ENCODE results near the gene RNF181. TPM values are rescaled to one million over a fixed set of nuclear protein-coding genes. Genes with fewer than 3 reads are reported as not detected.
A peak's percentile ranks its signal among the peaks of the same experiment; 100 is the strongest.
"Not testable (repeated sequence)": the region's sequence is repeated elsewhere in the genome, so short reads cannot be mapped to it uniquely, and the experiment has no call there.

Gene RNF181
- total RNA-seq, 1 donor from 2014 or later: 224 TPM

DNA sequence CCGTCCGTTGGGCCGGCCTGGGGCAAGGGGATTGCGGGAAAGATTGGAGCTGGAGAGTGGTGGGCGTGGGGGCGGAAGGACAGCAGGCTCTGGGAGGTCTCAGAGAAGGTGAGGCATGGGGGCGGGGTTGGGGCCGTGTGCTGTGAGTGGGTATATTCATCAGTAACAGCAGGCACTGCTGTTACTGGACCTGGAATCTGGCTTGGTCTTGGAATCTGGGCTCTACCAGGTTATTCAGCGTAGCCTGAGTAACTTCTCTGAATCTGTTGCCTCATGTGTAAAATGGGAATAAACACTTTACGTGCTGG, 435 bp downstream of the RNF181 start:
- peak in 1 of 2 donors; percentile 60 for DNase-seq (ENCODE audit: low read depth in 2 of 2)

GRCh38 chr2:85596486-85597143, 1.1 kb downstream of the RNF181 start:
- DNase-seq (ENCODE audit: low read depth in 2 of 2): no peak

DNA sequence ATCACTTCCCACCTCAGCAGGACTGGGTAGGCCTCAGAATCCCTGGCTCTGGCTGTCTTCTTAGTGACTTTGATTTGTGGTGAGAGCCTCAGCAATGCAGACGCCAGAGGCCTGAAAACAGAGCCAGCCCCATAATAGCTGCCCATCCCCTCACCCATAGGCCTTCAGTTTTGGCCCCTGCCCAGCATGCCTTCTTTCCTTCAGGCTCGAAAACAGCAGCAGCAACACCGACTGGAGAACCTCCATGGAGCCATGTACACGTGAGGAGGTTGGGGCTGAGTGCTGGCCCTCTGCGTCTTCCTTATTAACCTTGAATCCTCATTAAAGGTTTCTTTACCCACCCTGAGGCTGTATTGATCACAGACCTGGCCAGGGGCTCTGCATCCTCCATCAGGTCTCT, 1.7 kb downstream of the RNF181 start:
- DNase-seq (ENCODE audit: low read depth in 2 of 2): no peak

DNA sequence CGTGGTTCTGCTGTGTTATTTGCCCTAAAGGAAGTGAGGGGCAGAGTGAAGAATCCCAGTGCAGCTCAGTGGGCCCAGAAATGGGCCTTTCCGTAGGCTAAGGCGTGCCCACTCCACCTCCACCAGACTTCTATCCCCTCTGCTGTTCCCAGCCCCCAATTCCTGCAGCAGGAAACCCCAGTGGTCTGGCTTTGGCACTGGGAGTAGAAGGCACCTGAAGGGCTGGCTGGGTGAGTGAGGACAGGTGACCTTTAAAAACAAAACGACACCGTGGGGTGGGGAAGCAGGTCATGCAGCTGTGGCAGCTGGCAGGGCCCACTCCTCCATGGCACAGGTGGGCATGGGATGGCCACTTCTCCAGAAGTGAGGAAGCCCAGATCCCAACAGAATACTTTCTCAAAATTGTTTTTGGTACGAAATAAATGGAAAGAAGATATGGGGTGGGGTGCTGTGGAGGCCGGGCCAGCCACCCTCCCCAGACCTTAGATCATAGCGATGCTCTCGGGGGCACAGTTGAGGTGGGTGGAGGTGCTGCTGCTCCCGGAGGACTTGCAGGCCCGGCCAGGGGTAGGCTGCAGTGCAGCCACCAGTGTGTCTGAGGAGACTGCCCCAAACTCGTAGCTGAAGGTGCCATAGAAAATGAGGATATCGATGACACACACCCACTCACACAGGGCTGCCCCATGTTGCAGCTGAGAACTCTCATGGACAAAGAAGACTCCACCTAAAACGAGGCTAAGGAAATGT, 3.2 kb downstream of the RNF181 start:
- no peak for DNase-seq (ENCODE audit: low read depth in 2 of 2)

DNA sequence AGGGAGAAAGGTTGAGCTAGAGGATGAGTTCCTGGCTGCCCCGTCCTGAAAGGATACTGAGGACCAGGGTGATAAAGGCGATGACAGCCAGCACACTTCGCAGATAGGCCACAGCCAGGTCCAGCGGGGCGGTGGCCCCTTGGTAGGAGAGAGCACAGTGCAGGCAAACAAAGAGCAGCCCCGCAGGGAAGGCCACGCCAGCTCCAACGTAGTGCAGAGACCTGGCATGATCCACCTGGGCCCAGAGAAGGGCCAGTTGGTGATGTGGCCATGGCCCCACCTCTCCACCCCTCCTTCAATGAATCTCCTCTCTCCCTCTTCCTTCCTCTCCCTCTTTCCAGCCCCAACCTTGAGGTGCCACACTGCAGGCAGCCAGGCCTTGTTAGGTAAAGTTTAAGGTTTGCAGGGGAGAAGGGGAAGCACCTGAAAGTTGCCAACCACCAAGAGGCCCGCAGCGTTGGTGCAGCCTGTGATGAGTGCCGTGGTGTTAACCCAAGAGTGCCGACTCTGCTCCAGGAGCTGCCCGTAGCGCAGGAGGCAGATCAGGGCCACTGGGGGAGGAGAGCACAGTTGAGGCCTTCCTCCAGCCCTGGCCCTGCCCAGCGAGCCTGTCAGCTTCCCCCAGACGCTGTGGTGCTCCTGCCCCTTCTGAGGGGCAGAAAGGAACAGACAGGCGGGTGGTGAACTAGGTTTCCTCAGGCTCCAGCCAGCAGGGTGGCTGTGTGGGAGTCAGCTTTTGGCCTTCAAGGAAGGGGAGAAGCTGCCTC, 4.1 kb downstream of the RNF181 start:
- no peak for DNase-seq (ENCODE audit: low read depth in 2 of 2)

- DNase-seq (ENCODE audit: low read depth in 2 of 2): no peak
Observed at GRCh38 chr2:85600235-85600575, 4.7 kb downstream of the RNF181 start.

DNA sequence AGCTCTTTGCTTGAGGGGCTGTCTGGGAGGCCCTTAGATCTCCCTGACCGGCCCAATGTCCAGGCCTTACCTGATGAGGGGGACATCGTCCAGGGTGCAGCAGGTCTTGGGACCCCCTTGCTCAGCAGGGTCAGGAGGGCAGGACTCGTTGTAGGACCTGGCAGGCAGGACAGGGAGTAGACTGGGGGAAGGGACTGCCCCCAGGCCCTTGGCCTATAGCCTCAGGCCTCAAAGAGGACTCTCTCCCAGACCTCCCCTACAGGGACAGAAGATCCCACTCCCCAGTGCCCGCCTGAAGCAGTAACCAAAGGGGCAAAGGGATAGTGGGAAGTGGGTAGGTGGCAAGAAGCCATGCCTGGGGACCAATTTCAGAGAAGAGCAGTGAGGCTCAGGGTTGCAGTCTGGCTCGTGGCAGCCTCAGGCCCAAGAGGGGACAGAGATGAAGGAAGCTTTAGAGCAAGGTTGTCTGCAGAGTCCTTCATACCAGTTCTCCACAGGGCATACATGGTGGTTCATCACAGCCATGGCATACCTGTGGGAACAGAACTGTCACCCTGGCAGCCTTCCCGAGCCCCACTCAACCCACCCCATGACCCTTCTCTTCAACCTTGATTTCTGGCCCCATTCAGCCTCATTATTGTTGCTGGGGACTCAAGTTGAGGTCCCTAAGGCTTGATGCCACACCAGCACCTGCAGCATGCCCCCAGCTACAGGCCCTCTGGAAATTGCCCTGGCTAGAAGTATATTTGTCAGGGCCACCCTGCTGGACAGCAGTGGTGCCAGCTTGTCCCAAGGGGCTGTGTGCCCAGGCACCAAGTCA, 5.6 kb downstream of the RNF181 start:
- no peak for DNase-seq (ENCODE audit: low read depth in 2 of 2)

DNA sequence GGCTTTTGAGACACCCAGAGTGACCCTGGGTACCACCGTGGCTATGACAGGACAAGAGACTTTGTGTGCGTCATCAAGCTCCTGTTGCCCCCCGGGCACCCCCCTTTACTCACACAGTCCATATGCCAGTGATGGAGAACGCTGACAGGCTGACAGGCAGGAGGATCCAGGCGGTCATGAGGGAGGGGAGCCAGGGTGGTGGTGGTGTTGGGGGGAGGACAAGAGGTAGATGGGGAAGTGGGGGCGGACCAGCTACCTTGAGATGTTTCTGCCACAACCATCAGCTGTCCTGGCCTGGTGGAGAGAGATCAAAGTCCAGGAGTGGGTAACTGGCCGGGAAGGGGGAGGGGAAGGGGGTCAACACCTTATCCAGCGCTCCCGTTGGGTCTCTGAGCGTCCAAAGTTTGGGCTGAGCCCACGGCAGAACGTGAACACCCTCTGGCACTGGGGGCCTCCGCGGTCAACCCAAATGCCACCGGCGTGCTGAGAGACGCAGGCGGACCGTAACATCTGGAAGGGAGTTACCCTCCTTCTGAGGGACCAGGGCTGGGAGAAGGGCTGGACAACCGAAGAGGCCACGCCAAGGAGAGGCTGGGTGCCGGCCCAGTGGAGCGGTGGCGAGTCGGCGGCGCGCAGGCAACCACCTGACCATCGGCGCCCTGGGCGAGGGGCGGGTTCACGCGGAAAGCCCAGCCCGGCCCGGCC, 6.4 kb downstream of the RNF181 start:
- DNase-seq (ENCODE audit: low read depth in 2 of 2): peak in 1 of 2 donors; percentile 59

DNA sequence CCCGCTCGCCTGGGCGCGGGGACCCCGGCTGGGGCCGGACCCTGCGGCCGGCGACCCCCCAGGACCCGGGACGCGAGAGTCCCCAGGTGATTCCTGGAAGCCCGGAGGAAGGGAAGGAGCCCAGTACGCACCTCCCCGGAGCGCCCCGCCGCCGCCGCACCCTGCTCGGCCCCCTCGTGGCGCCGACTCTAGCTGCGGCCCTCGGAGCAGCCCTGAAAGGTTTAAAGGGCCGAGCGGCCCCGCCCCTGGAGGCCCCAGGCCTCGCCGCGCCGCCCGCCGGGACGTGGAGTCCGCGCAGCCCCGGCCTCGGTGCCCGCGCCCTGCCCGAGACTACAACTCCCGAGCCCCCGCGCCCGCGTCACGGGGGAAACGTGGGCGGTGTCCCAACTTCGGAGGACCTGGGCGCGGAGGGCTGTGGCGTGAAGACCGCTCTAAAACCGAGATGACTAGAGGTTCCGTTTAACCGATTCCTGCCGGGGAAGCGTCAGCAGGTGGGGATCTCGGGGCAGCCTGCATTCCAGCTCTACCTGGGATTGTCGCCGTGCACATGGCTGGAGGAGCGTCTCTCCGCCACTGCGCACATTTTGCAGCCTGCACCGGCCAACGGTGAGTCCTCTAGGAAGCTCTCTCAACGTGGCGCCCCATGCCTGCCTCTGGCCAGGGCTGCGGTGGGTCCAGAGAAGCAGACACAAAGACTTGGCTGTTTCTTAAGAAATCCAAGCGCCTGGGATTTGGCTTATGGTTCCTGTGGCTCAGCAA, 7.1 kb downstream of the RNF181 start, which contains the start of gene TMEM150A:
Gene TMEM150A (minus strand): TSS at position 223 of the 759 bp plus-strand sequence. CDS start 750 bp downstream, outside the sequence.
- DNase-seq (ENCODE audit: low read depth in 2 of 2): peak; percentile 64 to 89

GRCh38 chr2:85604133-85604444, 8.5 kb downstream of the RNF181 start:
- not testable (repeated sequence) for DNase-seq (ENCODE audit: low read depth in 2 of 2)

GRCh38 chr2:85604568-85605339, 9.2 kb downstream of the RNF181 start:
- DNase-seq (ENCODE audit: low read depth in 2 of 2): no peak

DNA sequence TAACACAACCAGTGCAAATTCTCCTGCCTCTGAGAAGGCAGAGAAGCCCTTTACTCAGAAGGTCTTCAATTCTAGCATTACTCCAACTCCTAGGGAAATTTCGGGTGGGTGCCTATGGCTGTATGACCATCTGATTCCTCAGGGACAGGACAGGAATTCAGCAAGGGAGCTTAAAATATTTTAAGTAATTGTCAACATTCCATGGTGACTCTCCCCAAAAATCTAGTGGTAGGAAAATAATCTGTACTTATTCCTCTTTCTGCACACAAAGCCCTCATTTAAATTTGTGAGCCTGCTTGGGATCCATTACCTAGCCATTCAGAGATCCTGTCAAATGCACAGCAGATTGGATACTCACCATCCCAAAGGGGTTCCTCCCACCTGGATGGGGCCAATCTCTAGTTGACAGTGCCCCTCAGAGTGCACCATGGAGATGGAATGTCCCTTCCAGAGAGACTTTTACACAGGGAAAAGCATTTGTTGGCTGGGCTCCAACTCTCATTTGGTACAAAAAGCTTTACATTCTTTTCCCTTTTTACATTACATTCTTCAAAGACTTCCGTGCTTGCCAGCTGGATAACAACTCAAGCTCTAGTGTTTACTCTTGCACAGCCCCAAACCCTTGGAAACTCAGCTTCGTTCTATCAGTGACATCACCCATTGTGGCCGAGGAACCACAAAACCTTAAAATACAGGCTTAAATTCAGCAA, 10.0 kb downstream of the RNF181 start:
- DNase-seq (ENCODE audit: low read depth in 2 of 2): peak in 1 of 2 donors; percentile 68

DNA sequence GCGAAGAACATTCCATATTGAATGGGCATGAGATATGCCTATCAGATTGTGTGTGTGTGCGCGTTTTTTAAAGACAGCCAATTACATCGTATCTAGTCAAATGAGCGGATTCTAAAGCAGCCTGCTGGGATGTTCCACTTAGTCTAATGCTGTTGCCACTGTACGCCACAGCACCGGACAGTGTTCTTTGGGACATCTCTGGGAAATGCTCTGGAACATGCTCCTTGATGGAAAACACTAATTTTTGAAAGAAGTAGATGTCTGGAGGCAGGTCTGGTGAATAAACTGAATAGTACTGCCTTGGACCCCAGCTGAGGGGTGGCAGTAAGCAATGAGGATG, 10.5 kb downstream of the RNF181 start:
- no peak for DNase-seq (ENCODE audit: low read depth in 2 of 2)

GRCh38 chr2:85607268-85608215, 12.0 kb downstream of the RNF181 start:
- DNase-seq (ENCODE audit: low read depth in 2 of 2): no peak

DNA sequence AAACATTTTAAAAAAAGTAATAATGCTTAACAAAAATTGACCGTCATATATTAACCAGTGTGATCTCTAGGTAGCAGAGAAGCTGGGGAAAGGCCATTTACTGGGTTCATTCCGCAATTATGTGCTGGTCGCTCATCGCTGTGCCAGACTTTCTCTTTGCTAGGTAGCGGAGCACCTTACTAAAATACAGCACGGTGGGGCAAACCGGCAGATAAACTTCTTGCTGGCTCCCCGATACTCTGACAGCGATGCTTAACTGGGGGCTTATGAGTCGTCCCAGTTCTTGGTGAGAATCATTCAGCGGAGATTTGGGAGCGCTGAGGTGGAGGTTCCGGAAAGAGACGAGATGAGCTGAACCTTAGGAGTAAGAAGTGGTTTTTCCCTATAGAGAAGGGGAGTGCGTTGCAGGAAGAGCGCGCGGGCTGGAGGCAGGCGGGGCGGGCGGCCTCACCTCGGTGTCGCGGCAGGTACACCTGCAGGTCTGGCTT, 15.7 kb downstream of the RNF181 start:
- no peak for DNase-seq (ENCODE audit: low read depth in 2 of 2)

DNA sequence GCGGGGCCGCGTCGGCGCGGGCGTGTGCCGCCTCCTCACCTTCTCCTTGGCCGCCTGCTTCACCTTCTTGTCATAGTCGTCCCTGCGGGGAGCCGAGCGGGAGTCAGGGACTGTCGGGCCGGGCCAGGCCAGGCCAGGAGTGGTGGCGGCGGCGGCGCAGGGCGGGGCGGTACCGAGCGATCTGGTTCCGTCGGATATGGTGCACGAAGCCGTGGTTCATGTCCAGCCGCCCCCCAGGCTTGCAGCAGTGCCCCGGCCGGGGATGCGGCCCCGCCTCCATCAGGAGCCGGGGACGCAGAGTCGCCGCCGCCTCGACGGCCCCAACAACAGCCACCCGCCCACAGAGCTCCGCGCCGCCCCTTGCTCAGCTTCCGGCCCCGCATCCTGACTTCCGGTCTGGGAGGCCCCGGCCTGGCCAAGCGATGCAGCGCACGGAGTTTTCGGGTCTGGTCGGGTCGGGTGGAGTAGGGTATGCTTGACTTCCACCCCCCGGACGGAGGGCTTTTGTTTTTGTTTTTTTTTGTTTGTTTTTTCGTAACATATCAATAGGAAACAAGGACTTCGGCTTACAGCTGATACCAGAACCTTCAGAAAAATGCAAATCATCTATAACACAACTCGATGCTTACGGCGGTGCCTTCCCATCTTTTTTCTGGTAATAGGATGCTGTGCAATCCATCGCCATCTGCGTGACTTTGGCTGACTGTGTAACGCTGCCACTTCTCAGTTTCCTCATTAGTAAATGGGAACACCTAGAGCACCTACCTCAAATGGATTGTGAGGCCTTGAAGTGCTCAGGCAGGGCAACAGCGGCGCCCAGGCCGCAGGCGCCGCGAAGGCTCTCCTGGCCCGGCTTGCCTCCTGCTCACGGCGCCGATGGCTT, 16.4 kb downstream of the RNF181 start, which contains the start of gene C2orf68:
Gene C2orf68 (minus strand): TSS at position 362 of the 883 bp plus-strand sequence. CDS start 82 bp downstream, at position 280.
- peak; percentile 65 to 87 for DNase-seq (ENCODE audit: low read depth in 2 of 2)

All from dermis microvascular lymphatic vessel endothelial cell (primary cell).